Fibroblast of skin of left biceps (primary cell): ENCODE measurements around the gene TOGARAM1.

Source experiments
- DNase-seq, 2 experiments: peaks; one replicate each; pipeline ENCODE4 v3.0.0-alpha.2; 2013; ENCODE audit warnings: low read depth in 2 of 2

The TOGARAM1 gene

GRCh38 chr14:45084946-45085346, 123.0 kb downstream of the TOGARAM1 start:
- no peak for DNase-seq

GRCh38 chr14:45089813-45090212, 127.8 kb downstream of the TOGARAM1 start:
- DNase-seq, result no peak

GRCh38 chr14:45091710-45092109, 129.7 kb downstream of the TOGARAM1 start:
- DNase-seq, result no peak

- no peak for DNase-seq
Observed at GRCh38 chr14:45094275-45094674, 132.3 kb downstream of the TOGARAM1 start.

GRCh38 chr14:45095143-45095542, 133.2 kb downstream of the TOGARAM1 start:
- DNase-seq, result no peak

- no peak for DNase-seq
Observed at GRCh38 chr14:45096218-45096617, 134.2 kb downstream of the TOGARAM1 start.

- no peak for DNase-seq
Observed at GRCh38 chr14:45103806-45104205, 141.8 kb downstream of the TOGARAM1 start.

- no peak for DNase-seq
Observed at GRCh38 chr14:45104561-45104960, 142.6 kb downstream of the TOGARAM1 start.

- DNase-seq, result no peak
Observed at GRCh38 chr14:45112896-45113781, 151.1 kb downstream of the TOGARAM1 start.

- DNase-seq, result no peak
Observed at GRCh38 chr14:45114327-45114726, 152.3 kb downstream of the TOGARAM1 start.

GRCh38 chr14:45118594-45118993, 156.6 kb downstream of the TOGARAM1 start:
- DNase-seq, result no peak

- DNase-seq, result no peak
Observed at GRCh38 chr14:45120096-45120495, 158.1 kb downstream of the TOGARAM1 start.

GRCh38 chr14:45123271-45123670, 161.3 kb downstream of the TOGARAM1 start:
- DNase-seq, result no peak
